NCI-H510A (cell line): Measurements from ENCODE around the gene FBXO42.

ENCODE experiments used
- DNase-seq: peaks from one replicate; lab custom pipeline; 2025; lab: John Stamatoyannopoulos, UW

Gene FBXO42

GRCh38 chr1:16204216-16204615, 148.1 kb downstream of the FBXO42 start:
- no peak for DNase-seq

GRCh38 chr1:16203550-16203949, 148.7 kb downstream of the FBXO42 start:
- no peak for DNase-seq

- DNase-seq: no peak
Measured at GRCh38 chr1:16202281-16203210, 149.7 kb downstream of the FBXO42 start.

DNA sequence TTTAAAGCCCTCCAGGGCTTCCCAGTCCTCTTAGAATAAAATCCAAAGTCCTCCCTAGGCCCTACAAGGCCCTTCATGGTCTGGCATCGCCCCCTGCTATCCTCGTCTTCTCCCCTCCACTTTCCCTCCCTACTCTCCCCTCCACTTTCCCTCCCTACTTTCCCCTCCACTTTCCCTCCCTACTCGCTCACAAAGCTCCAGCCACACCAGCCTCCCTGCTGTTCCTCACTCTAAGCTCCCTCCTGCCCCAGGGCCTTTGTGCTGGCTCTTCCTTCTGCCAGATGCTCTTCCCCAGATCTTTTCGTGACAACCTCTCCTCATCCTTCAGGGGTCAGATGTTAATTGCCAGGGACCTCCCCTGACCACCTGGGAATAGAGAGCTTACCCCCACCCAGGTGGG, 152.6 kb downstream of the FBXO42 start:
- no peak for DNase-seq

- DNase-seq: no peak
Measured at GRCh38 chr1:16199157-16199501, 153.2 kb downstream of the FBXO42 start.

DNA sequence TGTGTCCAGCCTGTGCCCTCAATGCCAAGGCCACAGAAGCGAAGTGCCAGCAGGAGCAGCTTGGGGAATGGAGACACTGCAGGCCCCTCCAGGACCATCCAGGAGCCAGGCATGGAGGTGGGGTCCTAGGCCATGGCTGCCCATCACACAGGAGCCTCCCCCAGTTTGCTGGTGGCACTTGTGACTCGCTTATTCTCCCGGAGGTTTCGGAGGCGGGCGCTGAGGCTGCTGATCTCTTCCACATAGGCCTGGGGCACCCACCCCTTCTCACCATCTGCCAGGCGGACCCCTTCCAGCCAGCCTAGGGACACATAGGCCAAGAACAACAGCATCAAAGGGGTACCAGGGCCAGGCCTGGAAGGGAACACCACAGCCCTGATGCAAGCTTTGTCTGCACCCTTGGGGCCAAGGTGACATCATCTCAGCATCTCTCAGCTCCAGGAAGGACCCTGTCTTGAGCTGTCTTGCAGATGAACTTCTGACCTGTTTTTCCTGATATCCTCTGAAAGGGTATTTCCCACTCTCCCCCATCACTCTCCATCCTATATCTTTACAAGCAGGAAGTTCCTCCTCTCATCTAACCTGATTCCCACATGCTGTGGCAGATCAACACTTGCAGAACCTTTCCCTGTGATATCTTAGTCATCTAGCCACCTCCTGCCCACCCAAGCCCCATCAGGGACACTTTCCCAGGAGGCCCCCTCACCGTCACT, 153.7 kb downstream of the FBXO42 start:
- DNase-seq: no peak

- DNase-seq: no peak
Measured at GRCh38 chr1:16196874-16197273, 155.4 kb downstream of the FBXO42 start.
